ENCODE measurements around the gene ADAM10. TPM values are rescaled to one million over a fixed set of nuclear protein-coding genes. Genes with fewer than 3 reads are reported as not detected.

Gene ADAM10
- total RNA-seq, 1 donor from 2014 or later = 190 TPM

DNA sequence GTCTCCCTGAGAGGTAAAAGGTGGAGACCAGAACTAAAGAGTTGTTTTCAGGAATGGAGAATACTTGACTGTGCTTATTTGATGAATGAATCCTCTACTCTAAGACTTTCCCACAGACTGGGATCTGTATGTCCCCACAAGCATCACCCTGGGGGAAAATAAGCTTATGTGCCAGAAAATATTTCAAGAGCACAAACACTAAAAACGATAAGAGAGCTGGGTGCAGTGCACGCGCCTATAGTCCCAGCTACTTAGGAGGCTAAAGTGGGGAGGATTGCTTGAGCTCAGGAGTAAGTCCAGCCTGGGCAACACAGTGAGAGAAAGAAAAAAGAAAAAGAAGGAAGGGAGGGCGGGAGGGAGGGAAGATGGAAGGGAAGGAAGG is 150.7 kb downstream of the ADAM10 start:
- no peak for DNase-seq (ENCODE audit: low spot score in 2 of 2, unreplicated experiment in 2 of 2)
- no peaks in the 10 kb centered on the region for H3K27me3 Mint-ChIP-seq (ENCODE audit: low read depth)
- H3K4me3 Mint-ChIP-seq = no peak overlapping the region
- peaks cover 11% of the 10 kb centered on the region for H3K9me3 Mint-ChIP-seq
- no peaks in the 10 kb centered on the region for H3K4me1 Mint-ChIP-seq
- H3K36me3 Mint-ChIP-seq = peaks cover 35% of the 10 kb centered on the region
- no peak overlapping the region for H3K27ac Mint-ChIP-seq
- TF ChIP-seq CTCF (IDR thresholded peaks at IDR 0.05; ENCODE audit: unreplicated experiment) = no peak

DNA sequence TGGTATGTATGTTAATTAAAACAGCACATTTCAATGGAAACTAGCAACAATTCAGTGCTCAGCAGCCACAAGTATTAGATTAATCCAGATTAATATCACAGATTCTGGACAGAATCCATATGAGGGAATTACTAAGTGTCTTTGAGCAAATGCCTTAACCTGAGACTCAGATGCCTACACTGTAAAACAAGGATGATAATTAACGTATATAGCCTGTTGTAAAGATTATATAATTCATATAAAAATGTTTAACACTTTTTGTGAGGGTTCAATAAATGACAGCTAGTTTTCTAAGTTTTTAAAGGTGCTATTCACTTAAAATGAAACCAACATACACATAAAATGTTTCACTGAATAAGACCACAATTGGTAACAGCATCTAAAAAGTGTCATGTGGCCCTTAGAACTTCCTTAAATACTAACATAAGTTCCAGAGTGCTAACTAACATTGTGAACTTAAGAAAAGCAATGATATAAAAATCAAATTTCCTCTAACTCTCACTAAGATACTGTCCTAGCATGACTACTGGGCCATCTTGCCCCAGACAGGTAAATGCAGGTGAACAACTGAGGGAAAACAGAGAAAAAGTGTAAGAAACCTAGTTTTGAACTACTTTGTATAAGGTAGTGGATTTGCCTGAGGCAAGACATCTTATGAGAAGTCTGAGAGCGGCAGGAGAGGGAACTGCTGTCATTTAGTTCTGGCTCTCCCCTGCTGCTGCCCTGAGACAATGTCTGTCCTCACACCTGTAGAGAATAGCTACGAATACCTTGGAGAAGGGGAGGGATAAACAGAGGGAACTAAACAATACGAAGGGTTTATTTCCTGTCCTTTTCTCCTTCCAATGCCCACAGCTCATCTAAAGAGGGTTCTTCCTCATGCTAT is 151.3 kb downstream of the ADAM10 start:
- TF ChIP-seq CTCF (IDR thresholded peaks at IDR 0.05; ENCODE audit: unreplicated experiment) = no peak
- no peak overlapping the region for H3K4me3 Mint-ChIP-seq
- H3K27ac Mint-ChIP-seq = no peak overlapping the region
- H3K36me3 Mint-ChIP-seq = peaks cover 37% of the 10 kb centered on the region
- DNase-seq (ENCODE audit: low spot score in 2 of 2, unreplicated experiment in 2 of 2) = no peak
- peaks cover 11% of the 10 kb centered on the region for H3K9me3 Mint-ChIP-seq
- no peaks in the 10 kb centered on the region for H3K27me3 Mint-ChIP-seq (ENCODE audit: low read depth)
- no peaks in the 10 kb centered on the region for H3K4me1 Mint-ChIP-seq

DNA sequence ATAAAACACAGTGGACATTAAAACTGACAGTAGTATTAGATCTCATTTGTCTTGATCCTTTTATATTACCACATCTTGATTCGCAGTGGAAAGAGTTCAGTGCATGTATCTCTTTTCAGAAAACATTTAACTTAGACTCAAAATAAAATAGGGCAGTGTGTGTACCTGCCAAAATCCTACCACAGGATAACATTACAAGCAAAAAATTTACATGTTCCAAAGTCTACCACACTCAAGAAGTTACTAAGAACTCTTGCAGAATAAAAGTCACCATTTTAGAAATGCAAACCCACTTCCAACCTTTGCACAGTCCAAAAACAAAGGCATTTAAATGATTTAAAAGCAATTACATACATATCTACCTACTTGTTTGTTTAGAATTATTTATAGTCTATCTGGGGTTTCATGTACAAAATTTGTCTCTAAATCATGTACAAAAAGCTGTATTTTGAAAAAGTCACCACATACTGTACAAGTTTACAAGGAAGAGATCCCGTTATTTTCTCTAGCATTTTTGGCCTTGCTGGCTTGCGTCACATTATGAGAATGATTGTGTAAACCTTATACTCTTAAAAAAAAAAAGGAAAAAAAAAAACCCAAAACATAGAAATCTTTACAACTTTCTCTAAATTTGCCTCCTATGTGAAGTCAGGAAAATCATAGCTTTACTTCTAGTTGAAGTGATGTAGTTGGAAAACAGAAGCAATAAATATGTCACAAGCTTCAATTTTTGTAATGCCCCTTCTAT is 153.8 kb downstream of the ADAM10 start:
- H3K27ac Mint-ChIP-seq = no peak overlapping the region
- H3K36me3 Mint-ChIP-seq = peaks cover 34% of the 10 kb centered on the region
- peaks cover 5% of the 10 kb centered on the region for H3K4me1 Mint-ChIP-seq
- no peak for DNase-seq (ENCODE audit: low spot score in 2 of 2, unreplicated experiment in 2 of 2)
- TF ChIP-seq CTCF (IDR thresholded peaks at IDR 0.05; ENCODE audit: unreplicated experiment) = no peak
- H3K9me3 Mint-ChIP-seq = peaks cover 11% of the 10 kb centered on the region
- no peak overlapping the region for H3K4me3 Mint-ChIP-seq
- no peaks in the 10 kb centered on the region for H3K27me3 Mint-ChIP-seq (ENCODE audit: low read depth)

DNA sequence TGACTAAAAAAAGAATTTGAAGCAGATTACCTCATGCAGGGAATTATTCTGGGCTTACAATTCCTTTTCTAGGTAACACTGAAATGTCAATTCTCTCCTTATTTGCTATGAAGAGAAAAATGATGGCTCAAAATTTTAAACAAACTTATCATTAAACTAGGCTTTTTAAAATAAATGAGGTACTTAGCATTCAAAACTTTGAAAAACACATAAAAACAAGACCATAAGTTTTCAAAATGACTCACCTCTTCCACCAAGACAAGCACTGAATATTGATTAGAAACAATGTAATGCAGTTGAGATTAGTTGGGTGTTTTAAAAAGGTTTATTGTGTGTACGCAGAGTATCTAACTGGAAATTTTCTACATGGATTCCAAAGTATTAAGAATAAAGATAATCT is 154.6 kb downstream of the ADAM10 start:
- H3K27me3 Mint-ChIP-seq (ENCODE audit: low read depth) = no peaks in the 10 kb centered on the region
- no peak overlapping the region for H3K4me3 Mint-ChIP-seq
- H3K9me3 Mint-ChIP-seq = peaks cover 8% of the 10 kb centered on the region
- peaks cover 11% of the 10 kb centered on the region for H3K4me1 Mint-ChIP-seq
- DNase-seq (ENCODE audit: low spot score in 2 of 2, unreplicated experiment in 2 of 2) = no peak
- TF ChIP-seq CTCF (IDR thresholded peaks at IDR 0.05; ENCODE audit: unreplicated experiment) = no peak
- no peak overlapping the region for H3K27ac Mint-ChIP-seq
- H3K36me3 Mint-ChIP-seq = peaks cover 30% of the 10 kb centered on the region

- no peak for TF ChIP-seq CTCF (IDR thresholded peaks at IDR 0.05; ENCODE audit: unreplicated experiment)
- no peaks in the 10 kb centered on the region for H3K27me3 Mint-ChIP-seq (ENCODE audit: low read depth)
- H3K27ac Mint-ChIP-seq = no peak overlapping the region
- H3K4me3 Mint-ChIP-seq = no peak overlapping the region
- H3K36me3 Mint-ChIP-seq = peaks cover 25% of the 10 kb centered on the region
- peaks cover 2% of the 10 kb centered on the region for H3K9me3 Mint-ChIP-seq
- peaks cover 14% of the 10 kb centered on the region for H3K4me1 Mint-ChIP-seq
- no peak for DNase-seq (ENCODE audit: low spot score in 2 of 2, unreplicated experiment in 2 of 2)
These were observed 155.6 kb downstream of the ADAM10 start for GRCh38 chr15:58593870-58594269.
